WERI-Rb-1 (cell line): ENCODE measurements around the gene TRABD2B.

Experiments
- DNase-seq: peaks from one replicate; pipeline ENCODE4 v3.0.0-alpha.2; 2020
- H3K27ac ChIP-seq: fragments of 250-450 bp; sonication (Bioruptor Pico); 2 replicates; pipeline ENCODE4 v1.5.1; 2020; ENCODE audit warnings: mild to moderate bottlenecking, moderate library complexity
- H3K27me3 ChIP-seq: fragments of 250-450 bp; sonication (Bioruptor Pico); 2 replicates; pipeline ENCODE4 v1.5.1; 2021; ENCODE audit warnings: mild to moderate bottlenecking, low read depth, moderate library complexity; ENCODE audit not compliant: insufficient read depth, severe bottlenecking
- H3K36me3 ChIP-seq: fragments of 250-450 bp; sonication (Bioruptor Pico); 2 replicates; pipeline ENCODE4 v1.5.1; 2020; ENCODE audit warnings: mild to moderate bottlenecking, moderate library complexity
- H3K4me3 ChIP-seq: 2 replicates; pipeline ENCODE4 v1.5.1; 2011; ENCODE audit warnings: low read depth, mild to moderate bottlenecking, control low read depth, low read length
- H3K9me3 ChIP-seq: fragments of 250-450 bp; sonication (Bioruptor Pico); 2 replicates; pipeline ENCODE4 v1.5.1; 2021; ENCODE audit warnings: mild to moderate bottlenecking, moderate library complexity; ENCODE audit not compliant: severe bottlenecking
- CTCF ChIP-seq: IDR thresholded peaks from 2 replicates; pipeline ENCODE4 v1.5.1; 2011; ENCODE audit warnings: low read depth, mild to moderate bottlenecking, control low read depth, inconsistent platforms, low read length

Gene TRABD2B

GRCh38 chr1:48026275-48026674 lies 29.1 kb upstream of the TRABD2B start:
- Histone ChIP-seq H3K36me3 (no peaks in the 10 kb centered on the region), H3K27ac (no peak overlapping the region), H3K27me3 (no peaks in the 10 kb centered on the region), H3K9me3 (no peaks in the 10 kb centered on the region), H3K4me3 (no peak overlapping the region)
- no peak for DNase-seq
- TF ChIP-seq CTCF = no peak

GRCh38 chr1:48025076-48025475 lies 27.9 kb upstream of the TRABD2B start:
- 0 out of 2 replicates have a peak overlapping the region, but pooled peaks have one; percentile 19 for H3K27ac ChIP-seq

GRCh38 chr1:48023488-48023887 lies 26.3 kb upstream of the TRABD2B start:
- no peak for DNase-seq

More at GRCh38 chr1:48025076-48025475, 27.9 kb upstream of the TRABD2B start:
- Histone ChIP-seq H3K4me3 (no peak overlapping the region), H3K9me3 (no peaks in the 10 kb centered on the region), H3K27me3 (no peaks in the 10 kb centered on the region), H3K36me3 (no peaks in the 10 kb centered on the region)
- DNase-seq = peak; percentile 58
- TF ChIP-seq CTCF = no peak

GRCh38 chr1:48022306-48022705 lies 25.1 kb upstream of the TRABD2B start:
- H3K9me3 ChIP-seq = no peaks in the 10 kb centered on the region
- no peak for DNase-seq
- no peak for TF ChIP-seq CTCF
- H3K27me3 ChIP-seq = no peaks in the 10 kb centered on the region
- no peak overlapping the region for H3K27ac ChIP-seq
- no peak overlapping the region for H3K4me3 ChIP-seq
- H3K36me3 ChIP-seq = no peaks in the 10 kb centered on the region

More at GRCh38 chr1:48023488-48023887, 26.3 kb upstream of the TRABD2B start:
- Histone ChIP-seq H3K36me3 (no peaks in the 10 kb centered on the region), H3K27me3 (no peaks in the 10 kb centered on the region), H3K27ac (no peak overlapping the region), H3K4me3 (no peak overlapping the region), H3K9me3 (no peaks in the 10 kb centered on the region)
- no peak for TF ChIP-seq CTCF

GRCh38 chr1:48021792-48022191 lies 24.6 kb upstream of the TRABD2B start:
- Histone ChIP-seq H3K9me3 (no peaks in the 10 kb centered on the region), H3K4me3 (no peak overlapping the region), H3K27me3 (no peaks in the 10 kb centered on the region), H3K36me3 (no peaks in the 10 kb centered on the region), H3K27ac (no peak overlapping the region)
- DNase-seq = no peak
- TF ChIP-seq CTCF = no peak

- no peak for TF ChIP-seq CTCF
- Histone ChIP-seq H3K27ac (no peak overlapping the region), H3K9me3 (no peaks in the 10 kb centered on the region), H3K36me3 (no peaks in the 10 kb centered on the region), H3K4me3 (no peak overlapping the region), H3K27me3 (no peaks in the 10 kb centered on the region)
- DNase-seq = no peak
Observed at GRCh38 chr1:48019714-48020315, 22.6 kb upstream of the TRABD2B start.
